ENCODE data around the gene CDC42.
A peak's percentile ranks its signal among the peaks of the same experiment; 100 is the strongest.

Gene CDC42

GRCh38 chr1:22037520-22037919 lies 15.0 kb upstream of the CDC42 start:
- no peak for TF ChIP-seq CTCF (IDR thresholded peaks at IDR 0.05; ENCODE audit: borderline replicate concordance, insufficient read depth, low read depth, low read length)
- H3K4me3 ChIP-seq (ENCODE audit: low read depth, low read length) = no peak overlapping the region

- no peak for TF ChIP-seq CTCF (IDR thresholded peaks at IDR 0.05; ENCODE audit: borderline replicate concordance, insufficient read depth, low read depth, low read length)
- no peak overlapping the region for H3K4me3 ChIP-seq (ENCODE audit: low read depth, low read length)
These were observed 14.5 kb upstream of the CDC42 start for GRCh38 chr1:22038036-22038435.

- peak; percentile 17; the same call in 1 of the 2 replicates for TF ChIP-seq CTCF (IDR thresholded peaks at IDR 0.05; ENCODE audit: borderline replicate concordance, insufficient read depth, low read depth, low read length)
- peak overlapping the region; percentile 5 for H3K4me3 ChIP-seq (ENCODE audit: low read depth, low read length)
These were observed 12.8 kb upstream of the CDC42 start for GRCh38 chr1:22039594-22040285.

- H3K4me3 ChIP-seq (ENCODE audit: low read depth, low read length) = no peak overlapping the region
- TF ChIP-seq CTCF (IDR thresholded peaks at IDR 0.05; ENCODE audit: borderline replicate concordance, insufficient read depth, low read depth, low read length) = no peak
These were observed 12.3 kb upstream of the CDC42 start for GRCh38 chr1:22040286-22040623.

- H3K4me3 ChIP-seq (ENCODE audit: low read depth, low read length) = no peak overlapping the region
- no peak for TF ChIP-seq CTCF (IDR thresholded peaks at IDR 0.05; ENCODE audit: borderline replicate concordance, insufficient read depth, low read depth, low read length)
These were observed 11.0 kb upstream of the CDC42 start for GRCh38 chr1:22041505-22041904.

GRCh38 chr1:22043198-22043769 lies 9.2 kb upstream of the CDC42 start:
- no peak overlapping the region for H3K4me3 ChIP-seq (ENCODE audit: low read depth, low read length)
- TF ChIP-seq CTCF (IDR thresholded peaks at IDR 0.05; ENCODE audit: borderline replicate concordance, insufficient read depth, low read depth, low read length) = no peak
